ENCODE results near the gene DLK1. TPM values are rescaled to one million over a fixed set of nuclear protein-coding genes. Genes with fewer than 3 reads are reported as not detected.

The DLK1 gene
- total and polyA plus RNA-seq, 2 of the 13 experiments (the other 11 are each of a cell fraction or from before 2014, with no cell fraction given) = 95.5 to 312 TPM

- ATAC-seq = no peak
- no peak overlapping the region for H3K9ac ChIP-seq (ENCODE audit: insufficient read depth, low read depth, low read length)
- TF ChIP-seq ZFP91 (CRISPR knock-in tag; IDR thresholded peaks at IDR 0.05; ENCODE audit: borderline replicate concordance) = 0 out of 2 replicates have a peak, but pooled peaks have one; percentile 17
- no peak for TF ChIP-seq ZNF501 (CRISPR knock-in tag; IDR thresholded peaks at IDR 0.05)
- TF ChIP-seq ZNF687 (CRISPR knock-in tag; IDR thresholded peaks at IDR 0.05) = peak; percentile 45
- TF ChIP-seq SAFB2 (CRISPR knock-in tag; IDR thresholded peaks at IDR 0.05; ENCODE audit: borderline replicate concordance, low read depth) = 0 out of 2 replicates have a peak, but pooled peaks have one; percentile 6
- intact Hi-C loops (cut with micrococcal nuclease; ENCODE audit: unreplicated experiment) (no loop called here), in situ Hi-C loops (cut with HindIII; ENCODE audit: extremely low pct_ligation_motif_present, low pct_unique_long_range_greater_than_20kb) (no loop called here)
- H4K20me1 ChIP-seq (ENCODE audit: insufficient read depth, low read length) = no peaks in the 10 kb centered on the region
- H3K4me3 ChIP-seq (replicated peaks in 1 of 3; ENCODE audit: insufficient read depth in 1 of 3, low read depth in 2 of 3, low read length in 3 of 3) = no peak overlapping the region
- no peak for FAIRE-seq
- H3K27me3 ChIP-seq (ENCODE audit: control insufficient read depth in 1 of 2, insufficient read depth in 2 of 2, low read length in 2 of 2) = no peaks in the 10 kb centered on the region
- no peaks in the 10 kb centered on the region for H3K79me2 ChIP-seq (ENCODE audit: insufficient read depth, low read length)
- no peak overlapping the region for H2AFZ ChIP-seq (ENCODE audit: low read length)
- CTCF ChIA-PET (ENCODE audit: low intra/inter-chr PET ratio, low total read pairs) = no interaction called here
- no peaks in the 10 kb centered on the region for H3K36me3 ChIP-seq (replicated peaks in 1 of 2; ENCODE audit: control insufficient read depth in 1 of 2, insufficient read depth in 2 of 2, low read length in 2 of 2)
- no peak overlapping the region for H3K4me2 ChIP-seq (ENCODE audit: low read depth, low read length)
- POLR2A ChIA-PET = interaction anchor here (1.6 to 4.3 kb wide), 2 partner anchors 19 to 47 kb away, joined by 5 to 34 read pairs; no protein-coding TSS in a partner anchor
- WGBS (ENCODE audit: low lambda C conversion rate) = over 99% methylated on average over 24 of the region's 32 CpGs
- peaks cover 37% of the 10 kb centered on the region for H3K4me1 ChIP-seq (ENCODE audit: insufficient read depth, low read length)
- no peak for DNase-seq (ENCODE audit: low spot score)
- no peak overlapping the region for H3K27ac ChIP-seq (ENCODE audit: extremely low read length, insufficient read depth, low read length)
- peaks cover 6% of the 10 kb centered on the region for H3K9me3 ChIP-seq (ENCODE audit: low read length)
- BruUV-seq (replicated peaks) = no TSS peak
These were observed 42.6 kb downstream of the DLK1 start for GRCh38 chr14:100769035-100769939.
